Right ventricle myocardium superior (tissue), 1 donor: Measurements from ENCODE around the gene CCNI2. TPM values are rescaled to one million over a fixed set of nuclear protein-coding genes. Genes with fewer than 3 reads are reported as not detected.

Experiments used
- ATAC-seq: fragments of 200-7000 bp; cut with Tn5 transposase; one replicate; pipeline ENCODE4 v1.9.1; 2020; ENCODE audit warnings: mild to moderate bottlenecking; ENCODE audit not compliant: poor library complexity
- DNase-seq: peaks from one replicate; pipeline ENCODE4 v3.0.0-alpha.2; 2020
- intact Hi-C: fragments of 100-400 bp; cut with DNase I; formaldehyde crosslinking; loops from one replicate; pipeline ENCODE4 v1.11.2; 2022
- total RNA-seq: library from RNA; stranded (reverse); fragmentation: NEBNext Ultra II Directional; extraction: Animal tissue kit (Norgen Biotek cat#: 25700); gene quantifications from one replicate; pipeline ENCODE4 v1.2.1, GENCODE V29; 2021
- donor health status: DM: no; HTN: yes; CAD: no; lungs with severe emphysema.

CCNI2 gene
- total RNA-seq, 1 donor from 2014 or later: 0.08 TPM

DNA sequence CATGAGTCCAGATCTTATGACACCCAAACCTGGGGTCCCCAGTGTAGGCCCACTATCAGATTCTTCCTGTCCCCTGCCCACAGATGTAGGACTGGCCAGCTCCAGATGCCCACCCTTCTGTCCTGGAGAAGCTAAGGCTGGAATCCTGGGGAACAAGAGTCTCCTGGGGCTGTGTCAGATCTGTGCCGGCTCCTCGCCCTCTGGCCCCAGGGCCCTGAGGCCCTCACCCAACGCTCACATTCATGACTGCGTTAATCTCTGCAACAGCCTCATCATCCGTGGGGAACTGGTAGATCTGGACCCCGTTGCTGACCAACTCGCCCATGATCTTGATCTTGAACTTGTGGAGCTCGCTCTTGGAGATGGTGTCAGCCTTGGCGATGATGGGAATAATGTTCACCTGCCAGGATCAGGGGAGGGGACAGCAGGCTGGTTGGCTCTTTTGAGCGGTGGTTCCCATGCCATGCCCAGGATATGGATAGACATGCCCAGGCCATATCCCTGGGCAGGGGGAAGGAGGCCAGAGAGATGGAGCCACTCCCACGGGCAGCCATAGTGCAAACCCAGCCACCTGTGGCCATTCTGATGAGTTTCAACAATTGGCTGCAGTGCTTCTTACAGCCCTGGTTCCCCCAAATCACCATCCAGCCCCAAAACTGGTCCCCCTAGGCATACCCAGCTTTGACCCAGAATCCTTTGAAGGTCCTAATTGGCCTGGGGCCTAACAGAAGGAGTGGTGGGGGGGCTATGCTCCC lies 15.2 kb downstream of the CCNI2 start:
- DNase-seq (no peak), ATAC-seq (no peak)
- intact Hi-C loops: no loop called here

DNA sequence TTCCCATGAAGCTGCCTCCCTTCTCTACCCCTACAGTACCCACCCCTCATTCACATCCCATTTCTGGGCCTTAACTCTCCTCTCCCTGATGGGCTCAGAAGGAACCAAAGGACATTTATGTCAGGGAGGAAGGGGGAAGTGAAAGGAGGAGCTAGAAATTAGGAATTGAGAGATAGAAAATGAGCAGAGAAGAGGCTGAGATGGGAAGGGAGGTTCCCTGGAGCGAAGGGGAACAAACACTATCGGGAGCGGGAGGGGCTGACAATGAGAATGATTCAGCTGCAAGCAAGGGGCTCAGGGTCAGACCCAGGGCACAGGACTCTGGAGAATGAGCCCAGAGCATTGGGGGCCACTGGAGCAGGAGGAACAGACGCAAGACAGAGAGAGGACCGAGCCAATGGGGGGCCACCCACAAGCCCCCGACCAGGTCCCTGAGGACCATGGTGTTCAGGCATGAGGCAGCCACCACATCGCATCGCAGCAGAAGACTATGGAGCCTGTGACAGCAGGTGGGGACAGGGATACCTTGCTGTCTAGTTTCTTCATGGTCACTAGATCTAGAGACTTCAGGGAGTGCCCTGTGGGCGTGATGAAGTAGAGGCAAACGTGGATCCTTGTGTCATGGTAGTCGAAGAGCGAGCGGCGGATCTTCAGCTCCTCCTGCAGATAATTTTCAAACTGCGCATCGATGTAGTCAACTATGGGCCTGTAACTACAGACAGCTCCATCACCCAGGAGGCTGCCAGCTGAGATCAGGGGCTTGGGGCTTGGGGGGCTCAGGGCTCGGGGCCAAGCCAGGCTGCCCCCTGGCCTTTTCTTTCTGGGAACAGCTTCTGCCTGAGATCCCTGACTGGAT lies 16.2 kb downstream of the CCNI2 start:
- intact Hi-C loops: no loop called here
- no peak for DNase-seq

DNA sequence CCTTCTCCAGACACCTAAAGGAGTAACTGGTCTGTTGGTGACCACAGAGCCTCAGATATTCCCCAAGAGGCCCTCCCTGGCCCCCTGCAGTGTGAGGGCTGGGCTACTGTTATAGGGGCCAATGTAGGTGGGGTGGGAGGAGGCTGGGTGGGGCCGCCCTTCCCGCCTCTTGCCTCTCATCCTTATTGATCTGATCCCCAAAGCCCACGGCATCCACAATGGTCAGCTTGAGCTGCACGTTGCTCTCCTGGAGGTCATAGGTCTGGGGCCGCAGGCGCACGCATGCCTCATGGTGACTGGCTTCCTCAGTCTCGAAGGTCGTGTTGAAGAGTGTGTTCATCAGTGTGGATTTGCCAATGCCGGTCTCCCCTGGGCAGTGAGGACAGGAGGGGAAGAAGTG lies 16.8 kb downstream of the CCNI2 start:
- no peak for DNase-seq

More for the DNA sequence above, 16.2 kb downstream of the CCNI2 start:
- no peak for ATAC-seq

DNA sequence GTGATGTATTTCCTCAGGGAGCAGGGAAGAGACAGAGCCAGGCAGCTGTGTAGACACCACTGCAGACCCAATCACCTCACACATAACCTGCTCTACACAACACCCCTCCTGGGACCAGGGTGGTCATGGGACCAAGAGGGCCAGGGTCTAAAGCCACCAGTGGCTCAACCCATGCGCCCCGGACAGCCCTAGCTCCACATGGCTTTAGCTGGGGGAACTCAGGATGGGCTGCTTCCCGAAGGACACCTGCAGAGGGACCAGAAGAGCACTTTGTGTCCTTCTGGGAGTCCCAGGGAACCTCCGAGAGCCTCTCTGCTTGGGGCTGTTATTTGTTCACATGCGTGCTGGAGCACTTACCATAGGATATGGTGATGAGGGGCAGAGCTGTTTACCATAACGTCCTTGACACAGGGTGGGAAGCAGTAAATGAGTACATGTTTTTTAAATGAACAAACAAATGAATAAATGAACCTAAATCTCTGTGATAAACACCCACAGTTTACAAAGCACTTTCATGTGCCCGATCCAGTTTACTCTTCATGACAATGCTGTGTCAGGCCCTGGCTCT lies 17.5 kb downstream of the CCNI2 start:
- intact Hi-C loops: no loop called here
- ATAC-seq (no peak), DNase-seq (no peak)

More for the DNA sequence above, 16.8 kb downstream of the CCNI2 start:
- intact Hi-C loops: no loop called here
- no peak for ATAC-seq

DNA sequence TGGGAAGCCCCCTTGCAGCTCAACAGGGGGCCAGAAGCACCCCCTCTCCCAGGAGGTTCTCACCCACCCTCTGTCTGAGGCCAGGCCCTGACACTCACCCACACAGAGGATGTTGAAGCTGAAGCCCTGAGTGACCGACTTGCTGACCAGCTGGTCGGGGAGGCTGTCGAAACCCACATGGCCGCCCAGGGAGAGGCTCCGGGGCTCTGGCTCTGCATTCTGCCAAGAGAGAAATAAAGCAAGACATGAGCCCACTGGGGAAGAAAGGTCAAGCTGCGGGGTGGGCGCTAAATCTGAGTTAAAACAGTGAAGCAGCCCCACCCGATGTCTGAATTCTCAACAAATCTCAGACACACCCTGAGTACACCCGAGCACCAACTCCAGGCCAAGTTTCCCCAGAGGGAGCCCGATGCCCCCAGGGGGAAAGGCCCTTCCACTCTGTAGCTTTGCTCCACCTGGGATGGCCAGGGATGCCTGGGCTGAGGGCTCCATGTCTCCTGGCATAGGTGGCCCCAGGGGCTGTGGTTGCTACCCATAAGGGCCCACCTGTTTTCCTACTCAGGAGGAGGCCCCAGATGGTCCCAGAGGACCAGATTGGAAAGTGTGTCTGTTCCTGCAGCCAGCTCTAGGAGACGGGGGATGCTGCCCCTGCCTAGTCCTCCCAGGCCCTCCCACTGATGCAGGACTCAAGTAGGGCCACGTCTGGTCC lies 18.2 kb downstream of the CCNI2 start:
- DNase-seq (peak; percentile 67), ATAC-seq (peak; percentile 24)
- intact Hi-C loops: no loop called here

DNA sequence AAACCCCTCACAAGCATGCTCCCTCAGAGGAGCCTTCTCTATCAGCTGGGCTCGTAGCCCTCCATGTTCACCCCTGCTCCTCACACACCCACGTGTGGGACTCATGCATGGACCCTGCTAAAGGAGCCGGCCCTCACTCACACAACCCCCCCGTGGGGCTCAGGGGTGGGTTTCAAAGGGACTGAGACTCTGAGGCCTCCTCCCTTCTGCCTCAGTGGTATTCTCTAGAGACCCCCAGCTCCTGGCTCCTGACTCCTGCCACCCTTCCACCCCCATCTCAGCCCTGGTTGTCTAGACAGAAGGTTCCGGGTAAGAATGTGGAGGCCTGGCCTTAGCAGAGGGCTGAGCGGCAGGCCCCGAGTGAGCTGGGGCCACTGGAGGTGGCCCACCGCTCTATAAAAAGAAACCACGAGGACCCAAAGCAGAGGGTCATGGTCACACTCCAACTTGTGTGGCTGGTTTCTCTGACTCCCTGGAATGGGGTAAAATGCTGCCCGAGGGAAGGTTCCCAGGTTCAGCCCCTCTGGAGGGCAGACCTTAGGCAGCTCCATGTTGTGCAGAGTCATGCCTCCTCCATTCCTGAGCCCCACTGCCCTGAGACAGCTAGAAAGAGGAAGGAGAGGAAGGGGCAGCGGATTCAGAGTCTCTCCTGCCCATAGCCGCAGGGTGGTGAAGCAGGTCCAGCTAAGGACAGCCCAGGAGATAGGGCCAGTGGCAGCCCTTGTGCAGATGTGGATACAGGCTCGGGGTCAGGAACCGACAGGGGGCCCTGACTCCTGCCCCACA lies 19.0 kb downstream of the CCNI2 start:
- ATAC-seq (no peak), DNase-seq (no peak)
- intact Hi-C loops: no loop called here

DNA sequence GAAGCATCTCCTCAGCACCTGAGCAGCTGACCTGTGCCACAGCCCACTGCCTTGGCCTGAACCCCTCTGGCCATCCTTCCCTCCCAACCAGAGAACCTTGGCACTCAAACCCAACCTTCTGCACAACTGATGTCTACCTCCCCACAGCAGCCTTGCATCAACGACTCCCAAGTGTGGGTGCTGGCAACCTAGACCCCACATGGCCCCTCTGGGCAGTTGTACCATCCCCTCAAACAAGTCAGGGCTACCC lies 19.5 kb downstream of the CCNI2 start:
- DNase-seq (no peak), ATAC-seq (no peak)
- intact Hi-C loops: no loop called here

DNA sequence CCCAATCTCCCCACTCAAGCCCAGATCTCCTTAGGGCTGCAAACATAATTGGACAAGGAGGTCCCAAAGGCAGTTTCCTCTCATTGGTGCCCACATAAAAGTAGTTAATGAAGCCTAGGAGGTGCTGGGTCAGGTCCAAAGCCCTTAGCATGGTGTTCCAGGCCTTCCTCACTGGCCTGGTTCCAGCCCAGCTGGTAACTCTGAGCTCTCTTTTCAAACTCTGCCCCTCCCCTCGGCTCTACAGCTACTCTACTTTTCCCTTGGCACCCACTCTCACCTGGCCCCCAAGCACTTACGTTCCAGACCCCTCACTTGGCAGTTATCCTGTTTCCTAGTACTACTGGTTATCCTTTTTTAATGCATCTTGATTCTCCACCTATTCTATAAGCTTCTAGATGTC lies 19.9 kb downstream of the CCNI2 start:
- intact Hi-C loops: no loop called here
- DNase-seq: no peak
- no peak for ATAC-seq

DNA sequence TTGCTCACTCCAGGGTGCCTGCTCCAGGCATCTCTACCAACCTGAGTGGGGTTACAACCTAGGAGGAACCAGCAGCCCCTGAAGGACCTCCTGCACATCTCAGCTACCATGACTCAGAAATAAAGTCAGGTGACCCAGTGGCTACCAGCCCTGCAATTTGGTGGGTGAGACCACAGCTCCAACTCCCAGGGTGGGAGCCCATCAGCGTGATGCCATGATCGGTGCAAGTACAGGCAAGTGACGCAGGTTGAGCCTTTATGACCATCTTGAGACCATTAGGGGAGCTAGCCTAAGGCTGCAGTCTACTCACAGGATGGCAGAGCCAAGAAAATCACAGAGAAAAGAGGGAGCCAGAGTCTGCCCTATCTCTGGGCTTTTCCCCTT lies 21.3 kb downstream of the CCNI2 start:
- DNase-seq: no peak
- ATAC-seq: no peak
- intact Hi-C loops: no loop called here

DNA sequence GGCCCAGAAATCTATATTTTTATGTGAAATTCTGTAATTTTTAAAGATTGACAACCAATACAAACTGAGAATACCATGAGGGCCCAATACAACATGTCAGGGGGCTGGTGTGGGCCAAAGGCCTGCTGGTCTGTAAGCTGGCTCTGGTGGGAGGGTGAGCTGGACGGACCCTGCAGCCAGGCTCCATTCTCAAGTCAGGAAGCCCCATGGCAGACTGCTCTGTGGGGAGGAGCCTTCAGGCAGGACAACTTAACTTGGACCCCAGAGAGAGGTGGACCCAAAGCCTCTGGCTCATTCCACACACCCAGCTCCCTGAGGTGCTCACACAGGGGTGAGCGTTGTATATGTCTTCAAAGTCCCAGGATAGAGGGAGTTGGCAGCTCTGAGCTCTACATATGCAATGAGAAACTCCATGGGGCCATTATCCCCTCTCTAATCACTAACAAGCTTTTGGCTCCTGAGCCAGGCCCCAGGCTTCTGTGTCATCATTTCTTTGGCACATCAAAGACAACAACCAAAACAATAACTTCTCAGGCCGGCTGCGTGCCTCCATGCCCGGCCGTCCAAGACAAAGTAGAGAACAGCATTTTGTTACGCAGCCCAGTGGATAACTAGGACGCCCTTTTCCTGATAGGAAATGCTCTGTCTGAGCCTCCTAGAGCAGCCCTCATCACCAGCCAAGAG lies 23.4 kb downstream of the CCNI2 start:
- intact Hi-C loops: no loop called here

DNA sequence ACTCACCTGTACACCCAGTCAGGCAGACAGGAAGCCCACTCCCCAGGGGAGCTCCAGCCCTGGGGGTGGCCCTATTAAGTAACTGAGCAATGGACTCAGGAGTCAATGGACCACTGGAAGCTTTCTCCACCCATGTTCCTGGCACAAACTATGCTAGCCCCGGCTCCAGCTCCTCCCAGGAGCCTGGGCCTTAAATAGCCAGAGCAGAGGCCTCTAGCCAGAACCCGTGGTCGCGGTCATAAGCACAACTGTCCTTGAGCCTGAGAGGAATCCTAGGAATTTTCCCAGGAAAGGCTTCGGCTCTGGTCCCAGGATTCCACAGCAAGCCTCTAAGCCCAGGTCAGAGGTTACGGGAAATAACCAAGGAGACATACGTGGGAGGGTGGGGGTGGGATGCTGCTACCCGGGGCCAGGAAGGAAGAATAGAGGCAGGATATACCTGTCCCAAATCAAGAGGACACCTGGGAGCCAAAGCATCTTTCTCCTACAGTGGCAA lies 24.3 kb downstream of the CCNI2 start:
- DNase-seq (peak; percentile 72), ATAC-seq (peak; percentile 50)
- intact Hi-C loops: no loop called here

More for the DNA sequence above, 23.4 kb downstream of the CCNI2 start:
- no peak for ATAC-seq
- DNase-seq: no peak

DNA sequence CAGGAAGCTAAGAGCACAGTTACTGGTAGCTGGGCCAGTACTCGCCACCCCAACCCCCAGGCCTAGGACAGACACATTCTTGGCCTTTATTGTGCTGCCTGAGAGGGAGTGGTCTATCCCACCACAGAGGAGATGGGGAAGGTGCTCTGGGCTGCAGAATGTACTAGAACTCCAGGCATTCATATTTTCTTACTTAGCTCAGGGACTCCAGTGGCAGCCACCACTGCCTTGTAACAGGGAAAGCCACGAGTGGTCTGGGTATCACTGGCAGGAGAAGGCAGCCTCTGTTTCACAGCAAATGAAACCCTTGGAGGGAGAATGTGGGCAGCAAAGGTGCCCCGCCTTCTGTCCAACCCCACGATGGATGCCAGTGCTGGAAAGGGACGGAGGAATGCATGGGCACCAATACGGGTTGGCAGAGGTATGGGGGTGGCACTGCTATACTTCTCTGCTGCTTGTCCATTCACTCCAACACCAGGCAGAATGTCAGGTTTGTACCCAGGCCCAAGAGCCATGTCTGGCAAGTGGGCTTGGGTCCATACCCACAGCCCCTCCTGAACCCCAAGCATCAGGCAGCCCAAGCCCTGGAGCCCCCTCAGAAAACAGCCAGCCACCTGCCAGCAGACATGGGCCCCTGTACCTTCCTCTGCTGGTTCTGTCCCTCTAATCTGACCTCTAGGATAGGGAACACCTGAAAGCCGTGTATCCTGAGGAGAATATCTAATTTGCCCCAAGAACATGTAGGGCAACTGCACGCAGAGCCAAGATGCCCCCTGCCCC lies 25.3 kb downstream of the CCNI2 start:
- ATAC-seq: peak; percentile 34
- no peak for DNase-seq
- intact Hi-C loops: no loop called here

DNA sequence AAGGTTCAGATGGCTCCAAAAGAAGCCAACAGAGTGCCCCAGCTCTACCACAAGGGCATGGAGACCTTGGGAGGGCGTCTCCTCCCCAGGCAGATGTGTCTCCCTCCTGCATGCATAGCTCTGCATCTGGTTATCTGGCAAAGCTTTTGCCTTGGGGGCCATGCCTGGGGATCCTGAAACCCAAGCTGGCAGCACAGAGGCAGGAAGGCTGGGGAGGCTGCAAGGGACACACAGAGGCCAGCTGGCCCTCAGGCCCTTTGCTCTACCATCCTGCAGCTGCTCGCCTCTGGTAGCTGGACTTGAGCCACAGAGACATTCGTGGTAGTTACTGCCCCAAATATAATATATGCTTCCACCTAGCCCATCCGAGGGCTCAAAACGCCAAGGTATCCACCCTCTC lies 25.9 kb downstream of the CCNI2 start:
- no peak for DNase-seq
- intact Hi-C loops: no loop called here
- ATAC-seq: no peak

DNA sequence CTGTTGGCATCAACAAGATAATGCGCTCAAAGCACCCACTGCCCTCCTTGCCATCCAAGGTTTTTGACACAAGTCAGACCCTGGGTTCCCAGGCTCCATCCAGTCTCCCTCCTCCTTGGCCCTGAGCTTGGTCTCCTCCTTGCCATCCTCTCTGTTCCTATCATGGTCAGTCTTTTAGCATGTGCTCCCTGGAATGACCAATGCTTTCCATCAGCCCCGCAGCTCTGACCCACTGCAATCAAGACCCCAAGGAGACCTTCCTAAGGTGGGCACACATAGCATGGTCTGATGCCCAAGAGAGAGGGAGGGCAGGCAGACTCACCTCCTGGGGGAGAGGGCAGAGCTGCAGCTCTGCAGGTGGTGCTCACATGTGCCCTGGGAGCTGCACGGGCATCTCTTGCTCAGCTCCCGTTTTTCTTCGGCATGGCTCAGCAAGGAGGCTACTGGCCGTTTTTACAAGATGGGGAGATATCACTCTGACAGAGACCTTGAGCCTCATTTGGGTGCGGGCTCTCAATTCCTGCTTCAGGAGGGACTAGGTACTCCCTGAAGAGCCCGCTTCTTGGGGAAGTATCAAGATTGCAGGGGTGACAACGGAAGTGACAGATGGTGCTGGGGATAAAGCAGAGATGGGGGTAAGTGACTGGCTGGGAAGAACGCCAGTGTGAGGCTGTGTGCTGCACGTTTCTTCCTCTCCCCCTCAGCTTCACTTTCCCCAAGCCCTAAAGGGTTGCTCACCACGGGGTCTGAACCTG lies 26.6 kb downstream of the CCNI2 start:
- DNase-seq: no peak
- intact Hi-C loops: no loop called here
- ATAC-seq: no peak

DNA sequence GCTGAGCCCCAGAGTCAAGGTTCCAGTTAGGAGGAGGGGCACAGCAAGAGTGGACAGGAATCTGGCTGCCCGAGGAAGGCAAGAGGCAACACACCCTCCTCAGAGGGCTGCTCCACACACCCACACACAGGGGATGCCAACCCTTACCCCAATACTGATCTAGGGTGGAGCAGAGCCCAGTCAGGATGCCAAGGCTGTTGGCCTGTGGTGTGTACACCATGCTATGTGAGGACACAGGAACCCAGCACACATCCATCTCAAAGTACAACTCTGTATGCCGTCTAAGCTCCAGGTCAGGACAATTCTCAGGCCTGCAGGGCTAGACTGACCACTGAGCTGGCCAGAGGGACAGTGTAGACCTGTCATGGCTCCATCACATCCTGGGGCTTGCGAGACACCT lies 27.2 kb downstream of the CCNI2 start:
- DNase-seq (no peak), ATAC-seq (no peak)
- intact Hi-C loops: no loop called here

DNA sequence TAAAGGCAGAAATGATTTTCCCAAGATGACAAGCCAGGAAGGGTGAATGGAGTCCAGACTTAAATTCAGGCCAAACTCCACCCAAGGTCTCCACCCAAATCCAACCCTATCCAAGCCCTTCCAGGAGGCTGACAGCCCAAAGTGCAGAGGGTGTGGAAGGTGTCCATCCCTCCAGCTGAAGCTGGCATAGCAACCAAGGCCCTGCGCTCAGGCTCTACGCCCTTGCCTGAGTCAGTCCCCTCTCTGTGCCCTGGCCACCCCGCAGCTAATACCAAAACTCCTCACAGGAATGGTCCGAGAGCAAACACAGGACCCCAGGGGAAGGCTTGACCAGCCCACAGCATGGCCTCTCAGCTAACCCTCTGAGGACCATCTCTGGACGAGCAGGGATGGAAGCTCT lies 27.7 kb downstream of the CCNI2 start:
- DNase-seq (no peak), ATAC-seq (peak; percentile 18)
- intact Hi-C loops: no loop called here
